HG03060 (cell line): Measurements from ENCODE around the gene LRP1-AS.

Source experiments
- ATAC-seq: cut with Tn5 transposase; IDR thresholded peaks from one replicate; pipeline ENCODE4 v1.9.1; 2021; ENCODE audit warnings: low read depth, moderate number of reproducible peaks; ENCODE audit not compliant: unreplicated experiment

Gene LRP1-AS

GRCh38 chr12:57146961-57147944 is at the start of gene LRP1-AS:
Gene LRP1-AS, minus strand, starts transcription at chr12:57147619.
- no peak for ATAC-seq

- no peak for ATAC-seq
Observed at GRCh38 chr12:57196956-57197355, 49.5 kb upstream of the LRP1-AS start.

GRCh38 chr12:57196439-57196838 is 49.0 kb upstream of the LRP1-AS start:
- ATAC-seq, result no peak

GRCh38 chr12:57195611-57196371 is 48.4 kb upstream of the LRP1-AS start:
- ATAC-seq, result no peak

- ATAC-seq, result no peak
Observed at GRCh38 chr12:57195186-57195585, 47.8 kb upstream of the LRP1-AS start.

GRCh38 chr12:57194253-57194652 is 46.8 kb upstream of the LRP1-AS start:
- ATAC-seq, result no peak

- ATAC-seq, result no peak
Observed at GRCh38 chr12:57193706-57194245, 46.4 kb upstream of the LRP1-AS start.

- no peak for ATAC-seq
Observed at GRCh38 chr12:57192920-57193319, 45.5 kb upstream of the LRP1-AS start.

- ATAC-seq, result no peak
Observed at GRCh38 chr12:57191410-57191809, 44.0 kb upstream of the LRP1-AS start.

- ATAC-seq, result no peak
Observed at GRCh38 chr12:57190821-57191220, 43.4 kb upstream of the LRP1-AS start.

- ATAC-seq, result no peak
Observed at GRCh38 chr12:57190037-57190436, 42.6 kb upstream of the LRP1-AS start.

GRCh38 chr12:57188090-57188425 is 40.6 kb upstream of the LRP1-AS start:
- no peak for ATAC-seq

- no peak for ATAC-seq
Observed at GRCh38 chr12:57187222-57188089, 40.0 kb upstream of the LRP1-AS start.

GRCh38 chr12:57185906-57186508 is 38.6 kb upstream of the LRP1-AS start:
- ATAC-seq, result no peak

- ATAC-seq, result no peak
Observed at GRCh38 chr12:57185403-57185802, 38.0 kb upstream of the LRP1-AS start.

- ATAC-seq, result no peak
Observed at GRCh38 chr12:57183939-57184725, 36.7 kb upstream of the LRP1-AS start.

- no peak for ATAC-seq
Observed at GRCh38 chr12:57182918-57183575, 35.6 kb upstream of the LRP1-AS start.

GRCh38 chr12:57181561-57182155 is 34.2 kb upstream of the LRP1-AS start:
- ATAC-seq, result no peak
